Adipose tissue (tissue), 3 donors: ENCODE results near the gene SYNJ2. TPM values are rescaled to one million over a fixed set of nuclear protein-coding genes. Genes with fewer than 3 reads are reported as not detected.
"Not testable (repeated sequence)": the region's sequence is repeated elsewhere in the genome, so short reads cannot be mapped to it uniquely, and the experiment has no call there.

ENCODE experiments used
- H3K27ac ChIP-seq: one replicate; pipeline ENCODE4 v1.5.1; 2013; ENCODE audit warnings: low read depth, low read length
- WGBS, 3 donors: extraction: QIAGEN DNeasy Blood & Tissue Kit; methylation state at CpG; one replicate each; pipeline ENCODE4 v1.1.7; 2013; 5-methylcytosine and 5-hydroxymethylcytosine counted together
- polyA plus RNA-seq, 3 donors: library from polyadenylated mRNA; stranded (reverse); fragments of 200-250 nt; gene quantifications; one replicate each; pipeline ENCODE4 v1.2.3, GENCODE V29; 2013
- donor health status: healthy with polysubstance abuse.
- donor health status: Bipolar disorder and iron deficiency.
- donor health status: healthy.

SYNJ2 gene, protein sequence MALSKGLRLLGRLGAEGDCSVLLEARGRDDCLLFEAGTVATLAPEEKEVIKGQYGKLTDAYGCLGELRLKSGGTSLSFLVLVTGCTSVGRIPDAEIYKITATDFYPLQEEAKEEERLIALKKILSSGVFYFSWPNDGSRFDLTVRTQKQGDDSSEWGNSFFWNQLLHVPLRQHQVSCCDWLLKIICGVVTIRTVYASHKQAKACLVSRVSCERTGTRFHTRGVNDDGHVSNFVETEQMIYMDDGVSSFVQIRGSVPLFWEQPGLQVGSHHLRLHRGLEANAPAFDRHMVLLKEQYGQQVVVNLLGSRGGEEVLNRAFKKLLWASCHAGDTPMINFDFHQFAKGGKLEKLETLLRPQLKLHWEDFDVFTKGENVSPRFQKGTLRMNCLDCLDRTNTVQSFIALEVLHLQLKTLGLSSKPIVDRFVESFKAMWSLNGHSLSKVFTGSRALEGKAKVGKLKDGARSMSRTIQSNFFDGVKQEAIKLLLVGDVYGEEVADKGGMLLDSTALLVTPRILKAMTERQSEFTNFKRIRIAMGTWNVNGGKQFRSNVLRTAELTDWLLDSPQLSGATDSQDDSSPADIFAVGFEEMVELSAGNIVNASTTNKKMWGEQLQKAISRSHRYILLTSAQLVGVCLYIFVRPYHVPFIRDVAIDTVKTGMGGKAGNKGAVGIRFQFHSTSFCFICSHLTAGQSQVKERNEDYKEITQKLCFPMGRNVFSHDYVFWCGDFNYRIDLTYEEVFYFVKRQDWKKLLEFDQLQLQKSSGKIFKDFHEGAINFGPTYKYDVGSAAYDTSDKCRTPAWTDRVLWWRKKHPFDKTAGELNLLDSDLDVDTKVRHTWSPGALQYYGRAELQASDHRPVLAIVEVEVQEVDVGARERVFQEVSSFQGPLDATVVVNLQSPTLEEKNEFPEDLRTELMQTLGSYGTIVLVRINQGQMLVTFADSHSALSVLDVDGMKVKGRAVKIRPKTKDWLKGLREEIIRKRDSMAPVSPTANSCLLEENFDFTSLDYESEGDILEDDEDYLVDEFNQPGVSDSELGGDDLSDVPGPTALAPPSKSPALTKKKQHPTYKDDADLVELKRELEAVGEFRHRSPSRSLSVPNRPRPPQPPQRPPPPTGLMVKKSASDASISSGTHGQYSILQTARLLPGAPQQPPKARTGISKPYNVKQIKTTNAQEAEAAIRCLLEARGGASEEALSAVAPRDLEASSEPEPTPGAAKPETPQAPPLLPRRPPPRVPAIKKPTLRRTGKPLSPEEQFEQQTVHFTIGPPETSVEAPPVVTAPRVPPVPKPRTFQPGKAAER (N-terminal part only)
- 1 to 10 TPM; 2.6 to 6.0 (median 3.8) TPM for polyA plus RNA-seq

DNA sequence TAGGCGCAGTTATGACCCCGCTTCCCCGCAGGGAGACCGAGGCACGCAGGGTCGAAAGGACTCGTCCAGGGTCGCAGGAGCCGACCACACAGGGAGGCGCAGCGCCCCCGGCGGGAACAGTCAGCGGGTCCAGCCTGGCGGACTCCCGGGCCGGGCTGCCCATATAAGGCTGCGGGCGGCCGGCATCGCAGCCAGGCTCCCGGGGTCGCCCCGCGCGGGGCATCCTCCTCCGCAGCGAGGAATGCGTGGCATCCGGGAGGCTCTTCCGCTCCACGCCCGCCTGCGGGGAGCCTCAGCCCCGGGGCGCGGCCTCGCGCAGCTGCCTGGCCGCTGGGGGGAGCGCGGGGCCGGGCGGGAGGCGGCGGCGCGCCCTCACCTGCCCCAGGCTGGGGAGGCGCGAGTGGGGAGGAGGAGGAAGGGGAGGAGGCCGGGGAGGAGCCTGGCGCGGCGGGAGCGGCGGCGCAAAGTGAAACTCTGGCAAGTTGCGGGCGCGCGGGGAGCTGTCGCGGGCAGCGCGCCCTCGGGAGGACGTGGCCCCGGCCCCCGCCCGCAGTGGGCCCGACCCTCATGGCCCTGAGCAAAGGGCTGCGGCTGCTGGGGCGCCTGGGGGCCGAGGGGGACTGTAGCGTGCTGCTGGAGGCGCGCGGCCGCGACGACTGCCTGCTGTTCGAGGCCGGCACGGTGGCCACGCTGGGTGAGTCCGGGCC lies at the start of gene SYNJ2:
TSS of gene SYNJ2 (plus strand) at position 469 of the 707 bp plus-strand sequence. CDS start at position 568, 99 bp downstream.
- H3K27ac ChIP-seq, result no peak within 1 kb of the TSS
- 0 to 1% (median 1%) methylated on average over 65 to 86 of the region's 86 CpGs for WGBS, 3 donors

DNA sequence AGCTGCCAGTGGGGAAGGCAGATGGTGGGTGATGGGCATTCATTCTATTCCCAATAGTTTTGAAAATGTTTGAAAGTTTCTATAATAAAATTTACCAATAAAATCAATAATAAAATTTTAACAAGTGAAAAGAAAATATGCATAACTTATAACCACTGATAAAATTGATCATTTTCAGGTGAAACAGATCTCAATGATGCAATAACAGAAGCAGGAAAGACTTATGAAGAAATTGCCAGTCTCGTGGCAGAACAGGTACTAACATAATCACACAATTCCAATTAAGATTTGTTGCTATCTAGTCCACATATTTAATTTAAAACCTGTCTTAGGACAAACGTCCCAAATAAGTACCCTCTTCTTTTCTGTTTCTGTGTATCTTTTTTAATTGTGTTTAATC lies 45.9 kb upstream of the SYNJ2 start:
- WGBS, 3 donors, result 64 to 73% (median 67%) methylated on average over 2 of the region's 2 CpGs
- no peak overlapping the region for H3K27ac ChIP-seq

DNA sequence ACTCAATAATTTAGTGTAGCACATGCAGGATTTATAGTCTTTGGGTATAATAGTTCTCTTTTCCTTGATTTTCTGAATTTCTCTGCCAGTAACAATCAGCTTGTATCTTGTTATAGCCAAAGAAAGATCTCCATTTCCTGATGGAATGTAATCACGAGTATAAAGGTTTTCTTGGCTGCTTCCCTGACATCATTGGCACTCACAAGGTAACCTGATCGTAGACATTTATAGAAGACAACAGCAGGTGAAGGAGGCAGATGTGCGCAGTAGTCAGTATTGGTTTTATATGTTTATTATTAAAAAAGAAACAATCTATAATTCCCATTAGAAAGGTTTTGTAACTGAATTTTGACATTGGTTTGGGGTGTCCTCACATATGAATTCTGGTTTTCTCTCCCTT lies 44.3 kb upstream of the SYNJ2 start:
- no peak overlapping the region for H3K27ac ChIP-seq
- WGBS, 3 donors, result 86 to 91% (median 87%) methylated on average over 3 of the region's 3 CpGs

DNA sequence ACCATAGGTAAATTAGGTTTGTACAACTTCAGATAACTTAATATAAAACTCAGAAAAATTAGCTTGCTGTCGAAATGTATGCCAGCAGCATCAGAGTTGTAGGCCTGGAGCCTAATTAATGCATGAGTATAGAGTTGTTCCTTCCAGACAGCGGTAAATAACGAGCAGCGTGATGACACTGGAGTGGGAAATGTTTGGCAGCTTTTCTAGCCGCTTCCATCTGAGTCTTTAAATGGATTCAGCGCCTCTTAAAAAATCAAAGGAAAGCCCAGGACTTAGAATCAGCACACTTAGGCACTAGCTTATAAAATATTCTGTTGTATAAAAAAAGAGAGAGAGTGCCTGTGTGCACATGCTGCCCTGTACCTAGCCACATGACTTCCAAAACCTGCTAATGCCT lies 43.7 kb upstream of the SYNJ2 start:
- H3K27ac ChIP-seq, result no peak overlapping the region
- 95 to 96% (median 96%) methylated on average over 6 of the region's 6 CpGs for WGBS, 3 donors

- WGBS, 3 donors, result 83 to 94% (median 92%) methylated on average over 12 of the region's 12 CpGs
- not testable (repeated sequence) for H3K27ac ChIP-seq
Measured at GRCh38 chr6:157940375-157941036, 41.2 kb upstream of the SYNJ2 start.

DNA sequence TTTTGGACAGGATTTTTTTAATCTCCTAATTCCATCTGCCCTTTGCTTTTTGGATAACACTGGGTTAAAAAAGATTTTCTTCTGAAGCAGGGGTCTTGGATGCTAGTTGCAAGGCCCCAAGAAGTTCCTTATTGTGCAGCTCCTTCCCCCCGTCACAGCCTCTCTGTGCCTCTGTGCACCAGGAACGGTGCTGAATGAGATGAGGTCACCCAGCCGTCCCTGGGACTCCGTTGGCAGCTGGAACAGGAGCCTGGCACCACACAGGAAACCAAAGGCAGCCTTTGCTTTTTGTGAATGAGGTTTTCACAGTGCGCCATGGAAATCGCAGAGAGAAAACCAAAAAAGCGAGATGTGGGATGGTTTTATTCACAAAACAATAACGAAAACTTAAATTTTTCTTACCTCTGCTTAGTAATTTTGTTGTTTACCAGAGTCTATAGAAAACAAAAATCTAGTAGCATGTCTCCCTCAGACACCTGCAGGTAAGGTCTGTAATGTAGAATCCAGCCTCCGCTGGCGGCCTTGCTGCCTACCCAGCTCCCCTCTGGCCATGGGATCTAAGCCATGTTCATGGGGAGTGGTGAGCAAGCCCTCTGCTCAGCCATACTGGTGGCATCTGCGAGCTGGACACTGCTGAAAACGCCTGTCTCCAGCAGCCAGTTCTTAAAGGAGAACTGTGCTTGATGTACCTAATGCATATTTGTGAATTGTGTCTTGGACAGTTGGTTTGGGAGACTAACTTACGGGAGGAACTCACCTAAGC lies 40.4 kb upstream of the SYNJ2 start:
- 84 to 88% (median 87%) methylated on average over 13 of the region's 13 CpGs for WGBS, 3 donors
- no peak overlapping the region for H3K27ac ChIP-seq

DNA sequence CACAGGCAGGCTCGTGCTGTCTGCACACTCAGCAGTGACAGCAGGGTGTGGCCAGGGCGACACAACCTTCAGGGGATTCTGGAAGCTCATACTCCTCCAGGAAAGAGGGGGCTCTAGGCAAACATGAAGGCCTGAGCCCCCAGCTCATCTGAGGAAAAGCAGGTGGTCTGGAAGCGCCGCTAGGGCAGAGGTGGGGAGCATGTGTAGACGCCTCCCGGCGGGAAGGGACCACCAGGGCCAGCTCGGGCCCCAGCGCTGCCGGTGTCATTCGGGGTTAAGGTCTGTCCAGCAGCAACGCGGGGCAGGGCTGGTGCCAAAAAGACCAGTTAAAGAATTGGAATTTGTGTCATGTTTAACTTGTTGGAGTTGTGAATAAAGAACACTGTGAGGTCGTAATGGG lies 39.3 kb upstream of the SYNJ2 start:
- 83 to 90% (median 89%) methylated on average over 14 of the region's 14 CpGs for WGBS, 3 donors
- H3K27ac ChIP-seq, result no peak overlapping the region

- WGBS, 3 donors, result 93 to 94% (median 94%) methylated on average over 16 of the region's 16 CpGs
- no peak overlapping the region for H3K27ac ChIP-seq
Measured at GRCh38 chr6:157943249-157943963, 38.3 kb upstream of the SYNJ2 start.

DNA sequence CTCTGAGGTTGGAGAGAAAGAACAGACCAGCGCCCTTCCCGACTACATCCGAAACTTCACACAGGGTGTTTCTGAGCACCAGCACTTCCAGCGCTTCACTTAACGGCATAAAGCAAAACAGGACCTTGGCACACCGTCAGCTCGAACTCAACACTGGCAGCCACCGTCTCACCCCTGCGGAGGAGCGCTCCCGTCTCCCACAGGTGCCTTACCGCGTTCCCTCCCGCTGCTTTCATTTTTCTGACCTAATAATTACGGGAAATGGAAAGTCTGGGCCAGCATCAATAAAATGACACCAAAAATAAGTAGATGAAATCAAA lies 37.7 kb upstream of the SYNJ2 start:
- 92 to 95% (median 95%) methylated on average over 15 of the region's 15 CpGs for WGBS, 3 donors
- no peak overlapping the region for H3K27ac ChIP-seq

DNA sequence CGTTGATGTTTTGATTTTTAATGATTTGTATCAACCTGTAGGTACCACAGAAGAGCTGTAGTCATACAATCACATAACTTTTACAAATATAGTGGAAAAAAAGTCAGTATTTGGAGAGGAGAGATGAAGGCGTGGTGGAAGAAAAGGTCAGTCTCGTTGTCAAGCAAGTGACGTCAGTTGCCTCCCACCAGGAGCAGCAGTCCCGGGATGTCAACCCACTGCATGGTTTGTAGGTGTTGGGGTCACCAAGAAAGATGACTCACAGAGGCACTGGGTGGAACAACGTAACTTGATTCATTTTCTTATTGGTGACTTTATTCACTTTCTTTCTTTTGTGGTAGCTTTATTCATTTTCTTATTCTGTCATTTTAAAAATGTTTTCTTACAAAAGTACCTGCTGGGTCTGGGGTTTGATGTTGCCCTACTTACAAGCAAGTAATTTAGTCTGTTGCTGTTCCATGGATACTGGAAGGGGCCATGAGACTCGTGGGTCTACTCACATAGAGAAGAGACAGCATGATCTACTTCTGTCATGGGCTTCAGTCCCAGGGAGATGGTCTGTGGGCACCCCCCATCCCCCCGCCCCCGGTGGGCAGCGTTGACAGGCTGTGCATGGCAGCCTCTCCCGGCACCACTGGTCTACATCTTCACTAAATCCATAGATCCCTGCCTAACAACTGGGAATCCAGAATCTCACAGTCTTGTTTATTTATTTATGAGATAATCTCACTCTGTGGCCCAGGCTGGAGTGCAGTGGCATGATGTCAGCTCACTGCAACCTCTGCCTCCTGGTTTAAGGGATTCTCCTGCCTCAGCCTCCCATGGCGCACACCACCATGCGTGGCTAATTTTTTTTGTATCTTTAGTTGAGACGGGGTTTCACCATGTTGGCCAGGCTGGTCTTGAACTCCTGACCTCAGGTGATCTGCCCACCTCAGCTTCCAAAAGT lies 36.4 kb upstream of the SYNJ2 start:
- no peak overlapping the region for H3K27ac ChIP-seq

GRCh38 chr6:157946053-157946617 lies 35.5 kb upstream of the SYNJ2 start:
- no peak overlapping the region for H3K27ac ChIP-seq
- 87 to 92% (median 90%) methylated on average over 6 of the region's 6 CpGs for WGBS, 3 donors

More for the DNA sequence above, 36.4 kb upstream of the SYNJ2 start:
- 89 to 93% (median 89%) methylated on average over 14 of the region's 14 CpGs for WGBS, 3 donors

GRCh38 chr6:157946865-157947532 lies 34.7 kb upstream of the SYNJ2 start:
- WGBS, 3 donors, result 40 to 63% (median 43%) methylated on average over 5 of the region's 5 CpGs
- no peak overlapping the region for H3K27ac ChIP-seq

DNA sequence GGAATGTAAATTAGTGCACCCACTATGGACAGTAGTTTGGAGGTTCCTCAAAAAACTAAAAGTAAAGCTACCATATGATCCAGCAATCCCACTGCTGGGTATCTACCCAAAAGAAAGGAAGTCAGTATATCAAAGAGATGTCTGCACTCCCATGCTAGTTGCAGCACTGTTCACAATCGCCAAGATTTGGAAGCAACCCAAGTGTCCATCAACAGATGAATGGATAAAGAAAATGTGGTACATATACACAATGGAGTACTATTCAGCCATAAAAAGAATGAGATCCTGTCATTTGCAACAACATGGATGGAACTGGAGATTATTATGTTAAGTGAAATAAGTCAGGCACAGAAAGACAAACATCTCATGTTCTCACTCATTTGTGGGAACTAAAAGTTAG lies 30.8 kb upstream of the SYNJ2 start:
- not testable (repeated sequence) for H3K27ac ChIP-seq
- 75 to 88% (median 82%) methylated on average over 1 of the region's 1 CpG for WGBS, 3 donors

- 68 to 90% (median 85%) methylated on average over 9 of the region's 9 CpGs for WGBS, 3 donors
- no peak overlapping the region for H3K27ac ChIP-seq
Measured at GRCh38 chr6:157951828-157952227, 29.8 kb upstream of the SYNJ2 start.
